Neural cell (in vitro differentiated cells): ENCODE data around the gene NCK1. TPM values are rescaled to one million over a fixed set of nuclear protein-coding genes. Genes with fewer than 3 reads are reported as not detected.

Source experiments
- H2AFZ ChIP-seq: fragments of 200-600, 300-800 bp; sonication (generic), shearing (Covaris generic); 2 replicates; pipeline ENCODE4 v1.6.0; 2014; ENCODE audit warnings: low read depth, mild to moderate bottlenecking, antibody characterized with exemption, low read length, moderate library complexity
- H3F3A ChIP-seq: fragments of 200-600 bp; shearing (Covaris generic); 2 replicates; pipeline ENCODE4 v1.6.1; 2016; ENCODE audit warnings: mild to moderate bottlenecking, moderate library complexity, mixed read lengths, antibody characterized with exemption, low read length; ENCODE audit not compliant: insufficient read depth, poor library complexity, severe bottlenecking
- H3K27ac ChIP-seq: fragments of 200-600, 300-800 bp; sonication (generic), shearing (Covaris generic); 2 replicates; pipeline ENCODE4 v1.5.1; 2014; ENCODE audit warnings: mild to moderate bottlenecking, low read length, moderate library complexity
- H3K27me3 ChIP-seq: fragments of 300-800, 200-600 bp; sonication (generic), shearing (Covaris generic); 2 replicates; pipeline ENCODE4 v1.6.0; 2014; ENCODE audit warnings: mild to moderate bottlenecking, low read depth, low read length, moderate library complexity; ENCODE audit not compliant: insufficient read depth
- H3K36me3 ChIP-seq: fragments of 300-800, 200-600 bp; sonication (generic), shearing (Covaris generic); 2 replicates; pipeline ENCODE4 v1.5.1; 2014; ENCODE audit warnings: mild to moderate bottlenecking, antibody characterized with exemption, low read length, moderate library complexity; ENCODE audit not compliant: insufficient read depth
- H3K4me2 ChIP-seq: fragments of 300-800, 200-600 bp; sonication (generic), shearing (Covaris generic); 2 replicates; pipeline ENCODE4 v1.6.0; 2014; ENCODE audit warnings: mild to moderate bottlenecking, low read length
- H3K4me3 ChIP-seq: fragments of 300-800, 200-600 bp; sonication (generic), shearing (Covaris generic); 2 replicates; pipeline ENCODE4 v1.5.1; 2014; ENCODE audit warnings: mild to moderate bottlenecking, low read length, moderate library complexity
- H3K79me2 ChIP-seq: fragments of 200-600 bp; shearing (Covaris generic); replicated peaks from 2 replicates; pipeline ENCODE4 v1.6.0; 2014; ENCODE audit warnings: mild to moderate bottlenecking, low read length, moderate library complexity; ENCODE audit not compliant: insufficient read depth
- H3K9ac ChIP-seq: fragments of 300-800, 200-600 bp; sonication (generic), shearing (Covaris generic); 2 replicates; pipeline ENCODE4 v1.6.1; 2016; ENCODE audit warnings: mild to moderate bottlenecking, low read length, mixed read lengths
- H3K9me2 ChIP-seq: fragments of 200-600 bp; shearing (Covaris generic); 2 replicates; pipeline ENCODE4 v1.6.1; 2016; ENCODE audit warnings: mild to moderate bottlenecking, low read length, mixed read lengths; ENCODE audit not compliant: insufficient read depth
- H3K9me3 ChIP-seq: fragments of 200-600, 300-800 bp; sonication (generic), shearing (Covaris generic); 2 replicates; pipeline ENCODE4 v1.6.1; 2016; ENCODE audit warnings: mild to moderate bottlenecking, mixed run types, low read length, moderate library complexity, mixed read lengths
- H4K20me1 ChIP-seq: fragments of 200-600 bp; shearing (Covaris generic); 2 replicates; pipeline ENCODE4 v1.6.1; 2016; ENCODE audit warnings: mild to moderate bottlenecking, mixed run types; ENCODE audit not compliant: insufficient read depth
- EP300 ChIP-seq: fragments of 450-650 bp; conservative IDR thresholded peaks from 2 replicates; pipeline ENCODE4 v1.6.1; 2014; ENCODE audit warnings: antibody characterized with exemption, mild to moderate bottlenecking, moderate library complexity; ENCODE audit not compliant: poor library complexity, severe bottlenecking
- MXI1 ChIP-seq: fragments of 450-650 bp; conservative IDR thresholded peaks from 2 replicates; pipeline ENCODE4 v1.6.1; 2014; ENCODE audit warnings: antibody characterized with exemption, mild to moderate bottlenecking; ENCODE audit not compliant: poor library complexity, severe bottlenecking
- POLR2AphosphoS5 ChIP-seq: IDR thresholded peaks from 2 replicates; pipeline ENCODE4 v1.6.1; 2012
- RAD21 ChIP-seq: fragments of 450-650 bp; conservative IDR thresholded peaks from 2 replicates; pipeline ENCODE4 v1.6.1; 2014; ENCODE audit warnings: antibody characterized with exemption, mild to moderate bottlenecking, moderate library complexity
- SMC3 ChIP-seq: fragments of 450-650 bp; conservative IDR thresholded peaks from 2 replicates; pipeline ENCODE4 v1.6.1; 2014; ENCODE audit warnings: antibody characterized with exemption, mild to moderate bottlenecking, moderate library complexity; ENCODE audit not compliant: poor library complexity
- TAF1 ChIP-seq: IDR thresholded peaks from 2 replicates; pipeline ENCODE4 v1.6.1; 2012; ENCODE audit warnings: low read depth
- polyA plus RNA-seq: library from polyadenylated mRNA; depleted of rRNA; stranded (reverse); fragments of >200 nt; gene quantifications from 2 replicates; pipeline ENCODE4 v1.2.3, GENCODE V29; 2014
- TF ChIP-seq, protein P1 (sequence below): IDR thresholded peaks from 2 replicates; pipeline ENCODE4 v1.6.1; 2012; ENCODE audit warnings: borderline replicate concordance
- TF ChIP-seq, protein P2 (sequence below): fragments of 450-650 bp; IDR thresholded peaks from 2 replicates; pipeline ENCODE4 v1.5.1; 2014; ENCODE audit warnings: antibody characterized with exemption, mild to moderate bottlenecking, moderate library complexity; ENCODE audit not compliant: poor library complexity, severe bottlenecking

NCK1 gene
- polyA plus RNA-seq, 1 donor from 2014 or later, result 21.5 TPM

DNA sequence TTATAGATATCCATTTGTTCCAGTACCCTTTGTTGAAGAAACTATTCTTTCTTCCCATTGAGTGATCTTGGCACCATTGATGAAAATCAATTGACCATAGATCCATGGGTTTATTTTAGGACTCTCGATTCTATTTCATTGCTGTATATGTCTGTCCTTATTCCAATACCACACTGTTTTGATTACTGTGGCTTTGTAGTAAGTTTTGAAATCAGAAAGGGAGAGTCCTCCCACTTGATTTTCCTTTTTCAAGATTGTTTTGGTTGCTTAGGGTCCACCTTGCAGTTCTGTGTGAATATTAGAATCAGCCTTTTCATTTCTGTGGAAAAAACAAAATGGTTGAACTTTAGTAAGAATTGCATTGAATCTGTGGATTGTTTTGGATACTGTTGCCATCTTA lies 75.2 kb downstream of the NCK1 start:
- TF ChIP-seq TAF1, result no peak
- no peak for TF ChIP-seq POLR2AphosphoS5
- TF ChIP-seq SMC3, result no peak
- no peak for TF ChIP-seq EP300
- H4K20me1 ChIP-seq, result no peaks in the 10 kb centered on the region
- peaks cover 8% of the 10 kb centered on the region for H3K36me3 ChIP-seq
- H3K9me3 ChIP-seq, result peaks cover 7% of the 10 kb centered on the region
- H3K9me2 ChIP-seq, result no peaks in the 10 kb centered on the region
- no peak overlapping the region for H3K27ac ChIP-seq
- no peak overlapping the region for H3K4me3 ChIP-seq
- no peak overlapping the region for H2AFZ ChIP-seq
- H3K4me2 ChIP-seq, result no peak overlapping the region
- no peak overlapping the region for H3K9ac ChIP-seq
- H3K27me3 ChIP-seq, result no peaks in the 10 kb centered on the region
- H3F3A ChIP-seq, result no peaks in the 10 kb centered on the region
- peaks cover 4% of the 10 kb centered on the region for H3K79me2 ChIP-seq

DNA sequence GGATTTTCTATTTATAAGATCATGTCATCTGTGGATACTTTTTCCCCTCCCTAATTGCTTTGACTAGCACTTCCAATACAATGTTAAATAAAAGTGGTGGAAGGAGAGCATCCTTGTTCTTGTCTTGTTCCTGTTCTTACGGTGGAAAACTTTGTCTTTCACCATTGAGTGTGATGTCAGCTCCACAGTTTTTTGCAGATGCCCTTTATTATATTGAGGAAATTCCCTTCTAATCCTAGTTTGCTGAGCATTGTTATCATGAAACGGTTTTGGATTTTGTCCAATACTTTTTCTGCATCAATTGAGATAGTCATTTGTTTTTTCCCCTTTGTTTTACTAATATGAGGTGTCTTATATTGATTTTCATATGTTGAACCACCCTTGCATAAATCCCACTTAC lies 75.8 kb downstream of the NCK1 start:
- H3K9ac ChIP-seq, result no peak overlapping the region
- H3K27ac ChIP-seq, result no peak overlapping the region
- no peak overlapping the region for H3K4me2 ChIP-seq
- H3K9me2 ChIP-seq, result no peaks in the 10 kb centered on the region
- peaks cover 8% of the 10 kb centered on the region for H3K36me3 ChIP-seq
- peaks cover 7% of the 10 kb centered on the region for H3K9me3 ChIP-seq
- no peaks in the 10 kb centered on the region for H3K27me3 ChIP-seq
- TF ChIP-seq MXI1 (no peak), POLR2AphosphoS5 (no peak), TAF1 (no peak), RAD21 (no peak)
- TF ChIP-seq, protein P1, sequence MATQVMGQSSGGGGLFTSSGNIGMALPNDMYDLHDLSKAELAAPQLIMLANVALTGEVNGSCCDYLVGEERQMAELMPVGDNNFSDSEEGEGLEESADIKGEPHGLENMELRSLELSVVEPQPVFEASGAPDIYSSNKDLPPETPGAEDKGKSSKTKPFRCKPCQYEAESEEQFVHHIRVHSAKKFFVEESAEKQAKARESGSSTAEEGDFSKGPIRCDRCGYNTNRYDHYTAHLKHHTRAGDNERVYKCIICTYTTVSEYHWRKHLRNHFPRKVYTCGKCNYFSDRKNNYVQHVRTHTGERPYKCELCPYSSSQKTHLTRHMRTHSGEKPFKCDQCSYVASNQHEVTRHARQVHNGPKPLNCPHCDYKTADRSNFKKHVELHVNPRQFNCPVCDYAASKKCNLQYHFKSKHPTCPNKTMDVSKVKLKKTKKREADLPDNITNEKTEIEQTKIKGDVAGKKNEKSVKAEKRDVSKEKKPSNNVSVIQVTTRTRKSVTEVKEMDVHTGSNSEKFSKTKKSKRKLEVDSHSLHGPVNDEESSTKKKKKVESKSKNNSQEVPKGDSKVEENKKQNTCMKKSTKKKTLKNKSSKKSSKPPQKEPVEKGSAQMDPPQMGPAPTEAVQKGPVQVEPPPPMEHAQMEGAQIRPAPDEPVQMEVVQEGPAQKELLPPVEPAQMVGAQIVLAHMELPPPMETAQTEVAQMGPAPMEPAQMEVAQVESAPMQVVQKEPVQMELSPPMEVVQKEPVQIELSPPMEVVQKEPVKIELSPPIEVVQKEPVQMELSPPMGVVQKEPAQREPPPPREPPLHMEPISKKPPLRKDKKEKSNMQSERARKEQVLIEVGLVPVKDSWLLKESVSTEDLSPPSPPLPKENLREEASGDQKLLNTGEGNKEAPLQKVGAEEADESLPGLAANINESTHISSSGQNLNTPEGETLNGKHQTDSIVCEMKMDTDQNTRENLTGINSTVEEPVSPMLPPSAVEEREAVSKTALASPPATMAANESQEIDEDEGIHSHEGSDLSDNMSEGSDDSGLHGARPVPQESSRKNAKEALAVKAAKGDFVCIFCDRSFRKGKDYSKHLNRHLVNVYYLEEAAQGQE, result no peak
- TF ChIP-seq, protein P2, sequence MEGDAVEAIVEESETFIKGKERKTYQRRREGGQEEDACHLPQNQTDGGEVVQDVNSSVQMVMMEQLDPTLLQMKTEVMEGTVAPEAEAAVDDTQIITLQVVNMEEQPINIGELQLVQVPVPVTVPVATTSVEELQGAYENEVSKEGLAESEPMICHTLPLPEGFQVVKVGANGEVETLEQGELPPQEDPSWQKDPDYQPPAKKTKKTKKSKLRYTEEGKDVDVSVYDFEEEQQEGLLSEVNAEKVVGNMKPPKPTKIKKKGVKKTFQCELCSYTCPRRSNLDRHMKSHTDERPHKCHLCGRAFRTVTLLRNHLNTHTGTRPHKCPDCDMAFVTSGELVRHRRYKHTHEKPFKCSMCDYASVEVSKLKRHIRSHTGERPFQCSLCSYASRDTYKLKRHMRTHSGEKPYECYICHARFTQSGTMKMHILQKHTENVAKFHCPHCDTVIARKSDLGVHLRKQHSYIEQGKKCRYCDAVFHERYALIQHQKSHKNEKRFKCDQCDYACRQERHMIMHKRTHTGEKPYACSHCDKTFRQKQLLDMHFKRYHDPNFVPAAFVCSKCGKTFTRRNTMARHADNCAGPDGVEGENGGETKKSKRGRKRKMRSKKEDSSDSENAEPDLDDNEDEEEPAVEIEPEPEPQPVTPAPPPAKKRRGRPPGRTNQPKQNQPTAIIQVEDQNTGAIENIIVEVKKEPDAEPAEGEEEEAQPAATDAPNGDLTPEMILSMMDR, result no peak
- no peak overlapping the region for H3K4me3 ChIP-seq
- no peaks in the 10 kb centered on the region for H4K20me1 ChIP-seq
- H2AFZ ChIP-seq, result no peak overlapping the region
- peaks cover 4% of the 10 kb centered on the region for H3K79me2 ChIP-seq
- H3F3A ChIP-seq, result no peaks in the 10 kb centered on the region

DNA sequence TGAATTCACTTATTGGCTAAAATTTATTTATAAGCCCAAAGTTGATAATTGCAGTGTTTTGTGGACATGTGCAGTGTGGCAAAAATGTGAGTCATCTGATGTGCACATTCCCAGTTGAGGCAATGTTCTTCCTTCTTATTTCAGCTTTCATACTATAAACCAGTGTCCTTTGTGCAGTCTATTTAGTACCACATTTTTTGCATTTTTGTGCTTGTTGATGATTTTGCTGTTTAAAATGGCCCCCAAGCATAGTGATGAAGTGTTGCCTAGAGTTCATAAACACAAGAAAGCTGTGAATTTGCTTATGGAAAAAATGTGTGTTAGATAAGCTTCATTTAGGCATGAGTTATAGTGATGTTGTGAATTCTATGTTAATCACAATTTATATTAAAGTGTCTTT lies 76.3 kb downstream of the NCK1 start:
- Histone ChIP-seq H3K9me3 (peaks cover 7% of the 10 kb centered on the region), H3K36me3 (peaks cover 8% of the 10 kb centered on the region), H3K4me3 (no peak overlapping the region), H3K27ac (no peak overlapping the region), H4K20me1 (no peaks in the 10 kb centered on the region), H2AFZ (no peak overlapping the region), H3K4me2 (no peak overlapping the region), H3F3A (no peaks in the 10 kb centered on the region), H3K79me2 (peaks cover 4% of the 10 kb centered on the region), H3K9me2 (no peaks in the 10 kb centered on the region), H3K27me3 (no peaks in the 10 kb centered on the region), H3K9ac (no peak overlapping the region)
- TF ChIP-seq, protein P2, result no peak
